G401.6 (cell line): ENCODE data around the gene PTBP1.

Experiments
- FAIRE-seq: peaks from 2 replicates; lab custom pipeline; 2012; peaks lifted over from hg19 to GRCh38; lab: Jason Lieb, UNC

Gene PTBP1

DNA sequence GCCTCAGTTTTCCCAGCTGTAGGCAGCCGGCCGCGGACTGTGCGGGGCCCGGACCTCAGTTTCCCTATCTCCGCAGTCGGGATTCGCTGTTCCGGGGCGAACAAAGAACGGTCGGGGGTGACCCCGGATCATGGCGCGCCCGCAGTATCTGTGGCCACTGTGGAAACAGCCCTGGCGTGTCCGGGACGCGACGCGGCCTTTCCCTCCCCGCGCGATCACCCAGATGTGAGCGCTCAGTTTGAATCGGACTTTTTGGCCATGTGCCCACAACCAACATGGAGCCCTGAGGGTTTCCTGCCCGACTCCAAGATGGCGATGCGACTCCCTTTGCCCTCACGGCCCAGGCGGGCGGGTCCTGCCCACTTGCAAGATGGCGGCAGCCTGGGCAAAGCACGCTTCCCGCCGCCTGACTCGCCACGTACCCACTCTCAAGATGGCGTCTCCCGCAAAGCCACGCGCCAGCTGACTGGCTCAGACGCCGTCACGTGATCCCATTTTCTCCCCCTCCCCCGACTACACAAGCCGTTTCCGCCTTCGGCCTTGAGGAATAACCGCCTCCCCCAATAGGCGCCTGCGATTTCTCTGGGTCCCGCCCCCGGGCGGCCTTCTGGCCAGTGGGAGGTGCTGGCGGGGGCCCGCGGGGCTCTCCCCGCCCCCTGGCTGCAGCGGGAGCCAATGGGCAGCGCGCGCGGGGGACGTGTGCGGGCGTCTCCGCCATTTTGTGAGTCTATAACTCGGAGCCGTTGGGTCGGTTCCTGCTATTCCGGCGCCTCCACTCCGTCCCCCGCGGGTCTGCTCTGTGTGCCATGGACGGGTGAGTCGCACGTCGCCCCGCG, at the start of gene PTBP1:
Gene PTBP1, plus strand, starts transcription at position 761 of the 836 bp plus-strand sequence. Its CDS starts 46 bp downstream, at position 807.
- peak; percentile 99 for FAIRE-seq

DNA sequence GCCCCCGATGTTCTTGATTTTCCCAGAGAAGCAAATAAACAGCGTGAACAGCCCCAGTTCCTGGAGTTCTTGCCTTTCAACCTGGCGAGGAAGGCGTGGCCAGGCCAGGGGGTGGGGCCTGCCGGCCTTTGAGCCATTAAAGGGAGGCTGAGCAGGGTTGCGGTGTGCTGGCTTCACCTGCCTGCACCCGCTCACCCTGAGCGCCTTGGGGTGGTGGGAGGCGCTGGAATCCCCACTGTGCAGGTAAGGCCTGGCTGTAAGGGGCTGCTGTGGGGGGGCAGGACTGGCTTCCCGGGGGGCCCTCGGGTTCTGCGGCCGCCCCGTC, 49.0 kb upstream of the PTBP1 start:
- no peak for FAIRE-seq

DNA sequence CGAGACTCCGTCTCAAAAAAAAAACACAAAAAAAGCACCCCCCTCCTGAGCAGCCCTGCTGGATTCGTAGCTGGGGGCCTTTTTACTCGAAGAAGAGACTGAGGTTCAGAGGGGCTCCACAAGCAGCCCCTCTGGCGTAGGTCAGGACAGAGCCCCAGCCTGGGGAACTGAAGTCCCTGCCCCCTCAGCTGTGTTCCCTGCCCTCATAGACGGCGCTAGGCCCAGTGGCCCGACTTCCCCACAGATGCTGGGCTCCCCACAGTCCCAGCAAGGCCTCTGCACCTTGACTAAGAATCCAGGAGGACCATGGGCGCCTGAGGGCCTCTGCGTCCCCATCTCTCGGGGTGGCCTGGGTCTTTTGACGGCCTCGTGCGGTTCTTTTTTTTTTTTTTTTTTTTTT, 47.4 kb upstream of the PTBP1 start:
- FAIRE-seq: no peak

DNA sequence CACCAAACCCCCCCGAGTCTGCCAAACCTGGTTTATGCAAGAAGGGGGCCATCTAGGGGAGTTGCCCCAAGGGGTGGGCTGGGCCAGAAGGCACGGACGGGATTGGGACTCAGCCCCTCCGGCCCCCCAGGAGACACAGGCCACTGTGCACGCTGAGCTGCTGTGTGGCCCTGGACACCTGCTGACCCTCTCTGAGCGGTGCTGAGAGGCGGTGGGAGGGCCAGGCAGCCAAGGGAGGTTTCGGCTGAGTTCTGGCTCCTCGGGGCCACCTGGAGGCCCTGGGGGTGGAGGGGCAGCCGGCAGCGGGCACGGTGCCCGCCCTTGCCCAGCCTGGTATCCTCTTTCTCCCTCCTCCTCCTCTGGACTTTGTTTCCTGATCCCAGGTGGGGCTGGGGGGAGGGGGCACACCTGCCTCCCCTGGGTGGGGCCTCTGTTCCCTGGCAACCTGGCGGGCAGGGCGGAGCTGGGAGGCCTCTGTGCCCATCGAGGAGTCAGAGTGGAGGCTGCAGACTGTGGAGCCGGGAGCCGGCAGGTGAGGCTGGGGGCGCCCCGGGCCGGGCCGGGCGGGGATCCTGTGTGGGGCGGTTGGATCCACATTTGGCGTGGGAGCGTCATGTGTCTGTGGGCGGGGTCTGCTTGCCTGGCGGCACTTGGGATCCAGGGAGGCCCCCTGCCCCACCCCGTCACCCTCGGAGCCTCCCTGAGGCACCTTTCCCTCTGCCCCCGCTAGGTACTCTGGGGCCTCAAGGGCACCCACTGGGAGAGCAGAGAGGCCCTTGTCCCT, 46.4 kb upstream of the PTBP1 start, which contains the start of gene MISP:
Gene MISP, plus strand, starts transcription at position 473 of the 784 bp plus-strand sequence. CDS start 5,835 bp downstream, outside the sequence.
- FAIRE-seq: no peak

DNA sequence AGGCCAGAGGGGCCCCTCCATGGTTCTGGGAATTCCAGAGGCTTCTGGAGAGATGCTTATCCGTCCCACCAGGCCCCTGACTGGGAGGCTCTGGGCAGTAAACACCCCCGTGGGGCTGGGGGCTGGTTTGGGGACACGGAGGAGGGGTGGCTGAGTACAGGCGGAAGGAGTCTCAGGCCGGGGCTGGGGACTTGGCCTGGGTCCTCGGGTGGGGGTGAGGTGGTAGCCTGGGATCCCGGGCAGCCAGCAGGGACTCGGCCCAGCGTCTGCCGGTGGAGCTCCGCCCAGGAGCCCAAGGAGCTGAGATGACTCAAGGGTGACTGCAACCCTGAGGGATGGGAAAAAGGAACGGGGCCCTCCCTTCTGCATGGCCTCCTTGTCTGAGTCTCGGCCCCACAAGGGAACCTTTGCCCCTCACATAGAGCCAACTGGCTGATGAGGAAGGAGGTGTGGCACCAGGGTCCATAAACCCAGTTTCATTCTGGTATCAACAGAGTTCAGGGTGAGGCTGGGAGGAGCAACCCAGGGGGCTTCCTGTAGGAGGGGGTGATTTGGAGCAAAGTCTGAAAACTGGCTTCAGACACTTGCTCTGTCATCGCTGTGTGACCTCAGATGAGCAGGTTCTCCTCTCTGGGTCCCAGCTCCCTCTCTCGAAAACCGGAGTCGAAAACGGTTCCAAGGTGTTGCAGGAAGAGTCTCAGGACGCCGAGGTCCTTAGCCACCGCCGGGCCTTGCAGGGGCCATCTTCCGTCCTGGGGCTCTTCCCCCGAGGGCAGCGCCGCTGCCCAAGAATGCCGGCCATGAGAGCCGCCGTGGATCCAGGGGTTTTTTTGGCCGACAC, 45.5 kb upstream of the PTBP1 start:
- FAIRE-seq: no peak

DNA sequence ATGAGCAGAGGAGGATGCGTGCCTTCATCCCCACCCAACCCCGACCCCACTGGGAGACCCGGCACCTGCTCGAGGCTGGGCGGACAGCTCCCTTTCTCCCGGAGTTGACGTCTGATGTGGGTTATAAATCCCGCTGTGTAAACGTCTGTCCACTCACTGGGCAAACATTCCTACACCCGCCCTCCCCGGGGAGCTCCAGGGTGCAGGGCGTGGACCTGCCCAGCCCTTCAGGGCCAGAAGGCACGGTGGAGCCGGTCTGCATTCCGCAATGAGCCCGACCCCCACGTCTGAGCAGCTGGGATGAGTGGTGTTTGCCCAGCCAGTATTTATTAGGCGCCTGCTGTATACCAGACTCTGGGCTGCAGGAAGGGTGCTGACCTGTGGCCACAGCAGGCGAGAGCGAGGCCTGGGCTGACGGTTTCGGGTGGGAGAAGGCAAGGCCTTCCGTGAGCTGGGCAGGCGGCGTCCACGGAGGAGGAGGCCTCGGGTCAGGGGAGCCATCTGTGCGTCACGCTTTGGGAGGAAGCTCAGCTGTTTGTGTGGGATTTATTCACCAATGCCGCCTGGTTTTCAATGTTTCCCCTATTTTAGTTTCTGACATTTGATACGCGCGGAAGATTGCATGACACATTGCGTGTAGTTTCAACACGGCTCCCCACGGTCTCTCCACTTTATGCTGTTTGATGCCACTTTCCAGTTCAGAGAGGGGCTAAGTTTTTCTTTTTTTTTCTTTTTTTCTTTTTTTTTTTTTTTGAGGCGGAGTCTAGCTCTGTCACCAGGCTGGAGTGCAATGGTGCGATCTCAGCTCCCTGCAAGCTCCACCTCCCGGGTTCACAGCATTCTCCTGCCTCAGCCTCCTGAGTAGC, 44.4 kb upstream of the PTBP1 start:
- peak; percentile 25 for FAIRE-seq

DNA sequence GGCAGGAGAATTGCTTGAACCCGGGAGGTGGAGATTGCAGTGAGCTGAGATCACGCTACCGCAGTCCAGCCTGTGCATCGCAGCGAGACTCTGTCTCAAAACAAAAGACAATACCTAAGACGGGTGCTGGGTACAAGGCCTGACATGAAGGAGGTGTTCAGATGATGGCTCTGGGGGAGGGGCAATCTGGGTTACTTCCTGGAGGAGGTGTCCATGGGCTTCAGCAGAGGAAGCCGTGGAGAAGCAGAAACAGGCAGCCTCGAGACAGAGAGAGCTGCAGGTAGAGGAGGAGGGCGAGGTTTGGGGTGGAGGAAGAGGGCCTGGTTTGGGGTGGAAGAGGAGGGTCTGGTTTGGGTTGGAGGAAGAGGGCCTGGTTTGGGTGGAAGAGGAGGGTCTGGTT, 42.7 kb upstream of the PTBP1 start:
- FAIRE-seq: no peak

DNA sequence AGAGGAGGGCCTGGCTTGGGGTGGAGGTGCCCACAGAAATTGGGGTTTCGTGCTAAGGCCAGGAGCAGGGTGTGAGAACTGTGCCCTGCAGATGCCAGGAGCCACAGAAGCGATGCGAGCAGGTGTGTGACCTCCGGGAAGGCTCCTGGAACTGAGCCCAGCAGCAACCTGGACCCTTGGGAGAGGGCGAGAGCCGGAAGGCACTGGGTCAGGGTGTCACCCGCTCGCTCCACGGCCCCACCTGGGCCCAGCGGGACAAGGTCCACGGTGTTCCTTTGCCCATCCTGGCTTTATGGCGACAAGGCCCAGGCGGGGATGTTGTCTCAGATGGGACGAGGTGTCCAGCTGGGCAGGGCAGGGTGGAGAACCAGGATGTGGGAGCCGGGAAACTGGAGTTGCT, 42.2 kb upstream of the PTBP1 start:
- FAIRE-seq: no peak

DNA sequence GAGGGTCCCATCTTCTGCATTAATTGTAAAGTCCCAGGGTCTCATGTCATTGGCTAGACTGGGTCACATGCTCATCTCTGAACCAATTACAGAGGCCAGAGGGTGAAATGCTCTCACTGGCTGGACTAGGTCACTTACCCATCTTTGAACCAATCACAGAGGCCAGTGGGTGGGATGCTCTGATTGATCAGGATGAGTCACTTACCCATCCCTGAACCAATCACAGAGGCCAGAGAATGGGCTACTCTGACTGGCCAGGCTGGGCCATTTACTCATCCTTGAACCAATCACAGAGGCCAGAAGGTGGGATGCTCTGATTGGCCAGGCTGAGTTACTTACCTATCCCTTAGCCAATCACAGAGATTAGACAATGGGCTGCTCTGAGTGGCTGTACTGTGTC, 41.0 kb upstream of the PTBP1 start:
- FAIRE-seq: no peak

DNA sequence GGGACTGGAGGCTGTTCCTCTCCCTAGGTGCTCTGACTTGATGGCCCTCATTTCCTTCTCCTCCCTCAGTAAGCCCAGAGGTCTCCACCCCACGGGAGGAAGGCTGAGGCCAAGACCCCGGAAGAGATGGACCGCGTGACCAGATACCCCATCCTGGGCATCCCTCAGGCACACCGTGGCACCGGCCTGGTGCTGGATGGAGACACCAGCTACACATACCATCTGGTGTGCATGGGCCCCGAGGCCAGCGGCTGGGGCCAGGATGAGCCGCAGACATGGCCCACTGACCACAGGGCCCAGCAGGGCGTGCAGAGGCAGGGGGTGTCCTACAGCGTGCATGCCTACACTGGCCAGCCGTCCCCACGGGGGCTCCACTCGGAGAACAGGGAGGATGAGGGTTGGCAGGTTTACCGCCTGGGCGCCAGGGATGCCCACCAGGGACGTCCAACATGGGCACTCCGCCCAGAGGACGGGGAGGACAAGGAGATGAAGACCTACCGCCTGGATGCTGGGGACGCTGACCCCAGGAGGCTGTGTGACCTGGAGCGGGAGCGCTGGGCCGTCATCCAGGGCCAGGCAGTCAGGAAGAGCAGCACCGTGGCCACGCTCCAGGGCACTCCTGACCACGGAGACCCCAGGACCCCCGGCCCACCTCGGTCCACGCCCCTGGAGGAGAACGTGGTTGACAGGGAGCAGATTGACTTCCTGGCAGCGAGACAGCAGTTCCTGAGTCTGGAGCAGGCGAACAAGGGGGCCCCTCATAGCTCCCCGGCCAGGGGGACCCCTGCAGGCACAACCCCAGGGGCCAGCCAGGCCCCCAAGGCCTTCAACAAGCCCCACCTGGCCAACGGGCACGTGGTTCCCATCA, 40.2 kb upstream of the PTBP1 start:
- FAIRE-seq: no peak

DNA sequence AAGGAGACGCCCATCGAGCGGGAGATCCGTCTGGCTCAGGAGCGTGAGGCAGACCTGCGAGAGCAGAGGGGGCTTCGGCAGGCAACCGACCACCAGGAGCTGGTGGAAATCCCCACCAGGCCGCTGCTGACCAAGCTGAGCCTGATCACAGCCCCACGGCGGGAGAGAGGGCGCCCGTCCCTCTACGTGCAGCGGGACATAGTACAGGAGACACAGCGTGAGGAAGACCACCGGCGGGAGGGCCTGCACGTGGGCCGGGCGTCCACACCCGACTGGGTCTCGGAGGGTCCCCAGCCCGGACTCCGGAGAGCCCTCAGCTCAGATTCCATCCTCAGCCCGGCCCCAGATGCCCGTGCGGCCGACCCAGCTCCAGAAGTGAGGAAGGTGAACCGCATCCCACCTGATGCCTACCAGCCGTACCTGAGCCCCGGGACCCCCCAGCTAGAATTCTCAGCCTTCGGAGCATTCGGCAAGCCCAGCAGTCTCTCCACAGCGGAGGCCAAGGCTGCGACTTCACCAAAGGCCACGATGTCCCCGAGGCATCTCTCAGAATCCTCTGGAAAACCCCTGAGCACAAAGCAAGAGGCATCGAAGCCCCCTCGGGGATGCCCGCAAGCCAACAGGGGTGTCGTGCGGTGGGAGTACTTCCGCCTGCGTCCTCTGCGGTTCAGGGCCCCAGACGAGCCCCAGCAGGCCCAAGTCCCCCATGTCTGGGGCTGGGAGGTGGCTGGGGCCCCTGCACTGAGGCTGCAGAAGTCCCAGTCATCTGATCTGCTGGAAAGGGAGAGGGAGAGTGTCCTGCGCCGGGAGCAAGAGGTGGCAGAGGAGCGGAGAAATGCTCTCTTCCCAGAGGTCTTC, 39.2 kb upstream of the PTBP1 start:
- FAIRE-seq: no peak

DNA sequence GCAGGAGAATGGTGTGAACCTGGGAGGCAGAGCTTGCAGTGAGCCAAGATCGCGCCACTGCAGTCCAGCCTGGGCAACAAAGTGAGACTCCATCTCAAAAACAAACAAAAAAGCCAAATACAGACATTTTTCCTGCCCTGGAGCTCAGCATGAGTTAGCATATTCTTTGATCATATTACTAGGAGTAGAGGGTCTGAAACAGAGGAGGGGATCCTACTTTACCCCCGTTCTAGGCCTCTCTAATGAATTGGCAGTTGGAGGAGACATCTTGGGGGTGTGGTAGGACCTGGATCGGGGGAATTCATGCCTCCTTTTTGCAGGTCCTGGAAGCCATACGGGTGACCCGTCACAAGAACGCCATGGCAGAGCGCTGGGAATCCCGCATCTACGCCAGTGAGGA, 34.1 kb upstream of the PTBP1 start:
- FAIRE-seq: no peak

DNA sequence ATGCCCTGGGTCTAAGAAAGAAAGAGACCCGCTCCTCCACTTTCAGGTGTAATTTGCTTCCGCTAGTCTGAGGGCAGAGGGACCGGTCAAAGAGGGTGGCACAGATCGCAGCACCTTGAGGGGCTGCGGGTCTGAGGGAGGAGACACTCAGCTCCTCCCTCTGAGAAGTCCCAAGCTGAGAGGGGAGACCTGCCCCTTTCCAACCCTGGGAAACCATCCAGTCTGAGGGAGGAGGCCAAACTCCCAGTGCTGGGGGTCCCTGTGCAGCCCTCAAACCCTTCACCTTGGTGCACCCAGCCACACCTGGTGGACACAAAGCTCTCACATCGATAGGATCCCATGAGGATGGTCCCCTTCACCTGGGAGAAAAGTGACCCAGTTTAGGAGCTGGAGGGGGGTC, 33.4 kb upstream of the PTBP1 start:
- no peak for FAIRE-seq

DNA sequence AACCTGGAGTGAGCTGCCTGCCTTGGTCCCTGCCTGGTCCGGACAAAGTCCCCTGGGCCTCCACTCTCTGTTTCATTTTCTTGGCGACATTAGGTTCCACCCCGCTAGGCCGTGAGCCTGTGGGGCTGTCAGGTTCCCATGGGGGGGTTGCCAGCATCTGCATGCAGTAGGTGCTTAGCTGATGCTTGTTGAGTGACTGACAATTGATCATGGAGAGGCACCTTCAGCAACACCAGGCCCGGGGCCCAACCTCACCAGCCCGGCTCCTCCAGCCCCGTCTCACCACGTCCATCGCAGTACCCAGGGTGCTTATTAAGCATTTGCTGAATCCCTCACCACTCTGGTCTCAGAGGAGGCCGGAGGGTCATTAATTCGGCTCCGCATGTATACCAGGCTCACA, 33.0 kb upstream of the PTBP1 start:
- no peak for FAIRE-seq

DNA sequence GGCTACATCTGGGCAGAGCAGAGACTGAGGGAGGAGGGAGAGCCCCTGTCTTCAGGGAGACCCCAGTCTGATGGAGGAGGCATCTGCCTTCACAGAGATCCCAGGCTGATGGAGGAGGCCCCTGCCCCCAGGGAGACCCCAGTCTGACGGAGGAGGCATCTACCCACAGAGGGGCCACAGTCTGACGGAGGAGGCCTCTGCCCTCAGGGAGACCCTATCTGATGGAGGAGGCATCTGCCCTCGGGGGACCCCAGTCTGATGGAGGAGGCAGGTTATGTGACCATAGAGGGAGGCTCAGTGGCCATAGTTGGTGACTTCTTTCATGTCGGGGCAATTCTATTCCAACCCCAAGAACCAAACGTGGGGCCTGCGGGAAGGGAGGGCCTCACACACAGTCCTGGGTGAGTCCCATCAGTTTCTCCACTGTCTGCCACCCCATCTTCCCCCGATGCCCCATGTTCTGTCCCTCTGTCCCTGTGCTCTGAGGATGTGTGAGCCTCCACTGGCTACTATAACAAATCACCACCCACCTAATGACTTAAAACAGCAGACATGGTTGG, 32.0 kb upstream of the PTBP1 start:
- FAIRE-seq: no peak

DNA sequence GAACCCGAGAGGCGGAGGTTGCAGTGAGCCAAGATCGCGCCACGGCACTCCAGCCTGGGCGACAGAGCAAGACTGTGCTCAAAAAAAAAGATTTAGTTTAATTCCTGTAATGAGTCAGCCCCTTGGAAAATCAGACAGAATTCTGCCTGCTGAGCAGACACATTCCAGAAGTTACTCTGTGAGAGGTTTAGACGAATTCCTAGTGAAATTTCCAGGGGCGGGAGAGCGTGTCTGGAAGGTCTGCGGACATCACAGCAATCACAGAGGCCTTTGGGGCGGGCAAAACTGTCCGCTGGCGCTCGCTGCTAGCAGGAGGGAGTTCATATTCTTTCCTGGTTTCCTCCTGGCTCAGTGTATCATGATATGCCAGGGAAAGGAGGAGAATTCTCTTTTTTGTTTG, 28.8 kb upstream of the PTBP1 start:
- peak; percentile 69 for FAIRE-seq

DNA sequence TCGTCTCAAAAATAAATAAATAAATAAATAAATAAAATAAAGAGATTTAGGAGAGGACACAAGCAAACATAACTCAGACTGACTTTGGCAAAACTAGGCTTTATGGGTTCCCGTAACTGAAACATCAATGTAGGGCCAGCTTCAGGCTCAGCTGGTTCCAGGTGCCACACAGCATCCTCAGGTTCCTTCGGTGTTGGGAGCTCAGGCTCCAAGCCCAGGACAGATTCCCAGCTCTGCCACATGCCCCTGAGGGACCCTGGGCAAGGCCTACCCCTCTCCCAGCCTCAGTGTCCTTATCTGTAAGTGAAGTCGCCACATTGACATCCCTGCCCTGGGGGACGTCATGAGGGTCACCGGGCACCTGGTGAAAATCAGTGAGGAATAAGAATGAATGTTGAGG, 27.6 kb upstream of the PTBP1 start:
- FAIRE-seq: no peak

DNA sequence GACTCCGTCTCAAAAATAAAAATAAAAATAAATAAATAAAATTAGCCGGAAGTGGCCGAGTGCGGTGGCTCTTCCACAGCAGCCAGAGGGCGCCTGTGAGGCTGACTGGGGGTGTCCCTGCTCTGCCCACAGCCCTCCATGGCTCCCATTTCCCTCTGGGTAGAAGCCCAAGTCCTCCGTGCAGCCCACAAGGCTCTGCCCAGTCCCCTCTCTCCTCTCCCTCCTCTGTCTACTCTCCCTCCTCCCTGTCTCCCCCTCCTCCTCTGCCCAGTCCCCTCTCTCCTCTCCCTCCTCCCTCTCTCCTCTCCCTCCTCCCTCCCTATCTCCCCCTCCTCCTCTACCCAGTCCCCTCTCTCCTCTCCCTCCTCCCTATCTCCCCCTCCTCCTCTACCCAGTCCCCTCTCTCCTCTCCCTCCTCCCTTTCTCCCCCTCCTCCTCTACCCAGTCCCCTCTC, 25.9 kb upstream of the PTBP1 start:
- FAIRE-seq: no peak

DNA sequence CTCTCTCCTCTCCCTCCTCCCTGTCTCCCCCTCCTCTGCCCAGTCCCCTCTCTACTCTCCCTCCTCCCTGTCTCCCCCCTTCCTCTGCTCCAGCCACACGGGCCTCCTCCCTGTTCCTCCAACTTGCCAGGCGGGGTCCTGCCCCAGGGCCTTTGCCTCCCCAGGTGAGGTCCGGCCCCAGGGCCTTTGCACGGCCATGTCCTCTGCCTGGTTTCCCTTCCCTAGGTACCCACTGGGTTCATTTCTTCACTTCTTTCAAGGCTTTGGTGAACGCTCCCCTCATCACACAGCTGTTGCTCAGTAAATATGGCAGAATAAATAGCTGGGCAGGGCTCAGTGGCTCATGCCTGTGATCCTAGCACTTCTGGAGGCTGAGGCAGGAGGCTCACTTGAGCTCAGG, 25.2 kb upstream of the PTBP1 start:
- no peak for FAIRE-seq
